IMR-90 (cell line): ENCODE measurements around the gene ANO2. TPM values are rescaled to one million over a fixed set of nuclear protein-coding genes. Genes with fewer than 3 reads are reported as not detected.

Experiments
- ATAC-seq: fragments of 200-7000 bp; cut with Tn5 transposase; 2 replicates; pipeline ENCODE4 v1.9.1; 2020; ENCODE audit warnings: low read depth, mild to moderate bottlenecking, moderate library complexity
- BruUV-seq: library from RNA; stranded (reverse); fragments of 400-500 nt; replicated peaks from 2 replicates; lab custom pipeline; 2021; lab: Mats Ljungman, UMichigan
- CTCF ChIA-PET: fragments of 300-600 bp; formaldehyde crosslinking; extraction: SDS; loops from one replicate; lab custom pipeline; 2021; ENCODE audit warnings: antibody characterized with exemption; lab: Yijun Ruan, JAX
- POLR2A ChIA-PET: fragments of 300-600 bp; sonication (Branson Sonifier 250); formaldehyde crosslinking; loops from one replicate; lab custom pipeline; 2022; ENCODE audit warnings: antibody characterized with exemption; ENCODE audit not compliant: unreplicated experiment; lab: Charles Lee
- DNase-seq: peaks from one replicate; pipeline ENCODE4 v3.0.0; 2013
- H2AFZ ChIP-seq: replicated peaks from 2 replicates; pipeline ENCODE3; 2013; ENCODE audit warnings: low read length, mild to moderate bottlenecking; ENCODE audit not compliant: poor library complexity
- H2AK5ac ChIP-seq: 2 replicates; pipeline ENCODE4 v1.6.1; 2013; ENCODE audit warnings: low read depth, low read length, inconsistent platforms
- H2AK9ac ChIP-seq: replicated peaks from 2 replicates; pipeline ENCODE3; 2013; ENCODE audit warnings: mild to moderate bottlenecking, low read depth, low read length, moderate library complexity; ENCODE audit not compliant: poor library complexity
- H2BK120ac ChIP-seq: 2 replicates; pipeline ENCODE4 v1.6.1; 2013; ENCODE audit warnings: low read depth, low read length, inconsistent platforms
- H2BK15ac ChIP-seq: 3 replicates; pipeline ENCODE4 v1.6.1; 2013; ENCODE audit warnings: low read depth, low read length, inconsistent platforms
- H2BK20ac ChIP-seq: 2 replicates; pipeline ENCODE4 v1.6.1; 2013; ENCODE audit warnings: low read depth, mild to moderate bottlenecking, inconsistent platforms, low read length, moderate library complexity
- H2BK5ac ChIP-seq: 2 replicates; pipeline ENCODE4 v1.6.1; 2013; ENCODE audit warnings: mild to moderate bottlenecking, low read depth, low read length, inconsistent platforms; ENCODE audit not compliant: poor library complexity, severe bottlenecking
- H3K14ac ChIP-seq: replicated peaks from 2 replicates; pipeline ENCODE4 v1.6.1; 2013; ENCODE audit warnings: low read depth, low read length, inconsistent platforms
- H3K18ac ChIP-seq: 2 replicates; pipeline ENCODE4 v1.6.1; 2013; ENCODE audit warnings: low read depth, low read length, control low read depth
- H3K23ac ChIP-seq: 2 replicates; pipeline ENCODE4 v1.6.1; 2013; ENCODE audit warnings: low read depth, low read length, inconsistent platforms
- H3K27ac ChIP-seq: 2 replicates; pipeline ENCODE4 v1.5.1; 2013; ENCODE audit warnings: mild to moderate bottlenecking, control low read depth, low read length; ENCODE audit not compliant: insufficient read depth
- H3K27me3 ChIP-seq: 2 replicates; pipeline ENCODE4 v1.6.1; 2013; ENCODE audit warnings: low read length; ENCODE audit not compliant: control insufficient read depth, insufficient read depth
- H3K36me3 ChIP-seq: 2 replicates; pipeline ENCODE4 v1.6.1; 2013; ENCODE audit warnings: low read length, mixed read lengths; ENCODE audit not compliant: control insufficient read depth, insufficient read depth
- H3K4ac ChIP-seq: 2 replicates; pipeline ENCODE4 v1.6.1; 2013; ENCODE audit warnings: low read depth, low read length, inconsistent platforms
- H3K4me1 ChIP-seq: 2 replicates; pipeline ENCODE4 v1.6.1; 2013; ENCODE audit warnings: low read length, mixed read lengths; ENCODE audit not compliant: control insufficient read depth, insufficient read depth
- H3K4me2 ChIP-seq: 2 replicates; pipeline ENCODE4 v1.6.1; 2013; ENCODE audit warnings: low read depth, mild to moderate bottlenecking, control low read depth, low read length, moderate library complexity
- H3K4me3 ChIP-seq: 2 replicates; pipeline ENCODE4 v1.5.1; 2013; ENCODE audit warnings: low read depth, mild to moderate bottlenecking, control low read depth, low read length, moderate library complexity; ENCODE audit not compliant: insufficient read depth
- H3K56ac ChIP-seq: 2 replicates; pipeline ENCODE4 v1.6.1; 2013; ENCODE audit warnings: low read length, inconsistent platforms; ENCODE audit not compliant: insufficient read depth; ENCODE audit errors: extremely low read depth
- H3K79me1 ChIP-seq, 2 experiments: 2 replicates each; pipeline ENCODE4 v1.6.1; 2013; ENCODE audit warnings: low read length in 2 of 2, inconsistent platforms in 1 of 2, low read depth in 1 of 2
- H3K9ac ChIP-seq: 2 replicates; pipeline ENCODE4 v1.6.1; 2013; ENCODE audit warnings: low read depth, low read length, control low read depth
- H3K9me1 ChIP-seq: 2 replicates; pipeline ENCODE4 v1.6.1; 2013; ENCODE audit warnings: low read length, inconsistent platforms; ENCODE audit not compliant: insufficient read depth
- H3K9me3 ChIP-seq: 2 replicates; pipeline ENCODE4 v1.6.1; 2013; ENCODE audit warnings: low read length; ENCODE audit not compliant: control insufficient read depth, insufficient read depth
- H4K20me1 ChIP-seq: 2 replicates; pipeline ENCODE4 v1.6.1; 2013; ENCODE audit warnings: low read length, inconsistent platforms; ENCODE audit not compliant: insufficient read depth
- H4K5ac ChIP-seq: 2 replicates; pipeline ENCODE4 v1.6.1; 2013; ENCODE audit warnings: mild to moderate bottlenecking, low read depth, low read length, control low read depth
- H4K8ac ChIP-seq, 2 experiments: 2 replicates each; pipeline ENCODE4 v1.6.1; 2013; ENCODE audit warnings: low read depth in 2 of 2, low read length in 2 of 2, control low read depth in 1 of 2, inconsistent platforms in 1 of 2
- H4K91ac ChIP-seq: 2 replicates; pipeline ENCODE4 v1.6.1; 2013; ENCODE audit warnings: low read depth, low read length, inconsistent platforms; ENCODE audit not compliant: insufficient read depth
- CEBPB ChIP-seq: IDR thresholded peaks from 2 replicates; pipeline ENCODE4 v1.6.1; 2012; ENCODE audit warnings: low read depth, low read length, improper control_type of control experiment
- MAZ ChIP-seq: IDR thresholded peaks from 2 replicates; pipeline ENCODE4 v1.6.1; 2012; ENCODE audit warnings: low read depth, mild to moderate bottlenecking, low read length, improper control_type of control experiment, moderate library complexity, borderline replicate concordance
- RAD21 ChIP-seq: IDR thresholded peaks from 2 replicates; pipeline ENCODE4 v1.6.1; 2012; ENCODE audit warnings: low read length, improper control_type of control experiment
- USF2 ChIP-seq: fragments of 150-350 bp; IDR thresholded peaks from 2 replicates; pipeline ENCODE4 v1.6.1; 2017; ENCODE audit warnings: mild to moderate bottlenecking, antibody characterized with exemption, low read length, low read depth
- WGBS, 2 experiments: methylation state at CpG; one replicate each; pipeline versions ENCODE4 v1.1.5 to v1.1.7; 2013; ENCODE audit warnings: missing lambda C conversion rate in 2 of 2; ENCODE audit not compliant: insufficient read length in 1 of 2; ENCODE audit errors: extremely low coverage in 2 of 2; 5-methylcytosine and 5-hydroxymethylcytosine counted together
- dilution Hi-C: fragments of 300-500 bp; cut with HindIII; formaldehyde crosslinking; loops from one replicate; pipeline ENCODE4 v1.14.3; 2018; ENCODE audit warnings: low sequenced_read_pairs; ENCODE audit not compliant: unreplicated experiment
- in situ Hi-C: fragments of 300-500 bp; cut with MboI; formaldehyde crosslinking; loops from 3 replicates; pipeline ENCODE4 v1.14.3; 2019; ENCODE audit warnings: low sequenced_read_pairs, inconsistent platforms, mixed read lengths
- intact Hi-C: fragments of 100-400 bp; cut with micrococcal nuclease; formaldehyde crosslinking; loops from 2 replicates; pipeline ENCODE4 v1.10.0; 2022
- polyA plus RNA-seq, 3 experiments: library from polyadenylated mRNA; depleted of rRNA; stranded (reverse); fragments of >200 nt; gene quantifications; 2 replicates each; pipeline ENCODE4 v1.2.3, GENCODE V29; 2012; ENCODE audit warnings: low replicate concordance in 1 of 3
- total RNA-seq: library from RNA; depleted of rRNA; stranded (reverse); fragments of >200 nt; gene quantifications from 2 replicates; pipeline ENCODE4 v1.2.3, GENCODE V29; 2012

ANO2 gene
- total and polyA plus RNA-seq, 2 of the 4 experiments (the other 2 are of a cell fraction), result 0.22 TPM; not detected in 1

GRCh38 chr12:5691943-5692342 is 253.1 kb downstream of the ANO2 start:
- Histone ChIP-seq H2BK120ac (no peak overlapping the region), H3K27me3 (peaks cover 27% of the 10 kb centered on the region), H2AK9ac (no peak overlapping the region), H3K9me3 (no peaks in the 10 kb centered on the region), H3K9ac (no peak overlapping the region), H2AK5ac (no peak overlapping the region), H3K23ac (no peak overlapping the region), H3K27ac (no peak overlapping the region), H3K36me3 (no peaks in the 10 kb centered on the region), H3K56ac (no peak overlapping the region), H4K5ac (no peak overlapping the region), H2BK15ac (no peak overlapping the region), H3K4me3 (no peak overlapping the region), H2BK5ac (no peak overlapping the region), H3K18ac (no peak overlapping the region), H4K91ac (no peak overlapping the region), H4K20me1 (no peaks in the 10 kb centered on the region), H3K4ac (no peak overlapping the region), H2BK20ac (no peak overlapping the region), H3K9me1 (no peaks in the 10 kb centered on the region), H3K14ac (no peak overlapping the region), H3K4me2 (no peak overlapping the region), H3K79me1 (no peaks in the 10 kb centered on the region), H4K8ac (no peak overlapping the region), H2AFZ (no peak overlapping the region), H3K4me1 (no peaks in the 10 kb centered on the region)
- intact Hi-C loops, result no loop called here
- dilution Hi-C loops, result no loop called here
- ATAC-seq (no peak), DNase-seq (peak; percentile 10)
- TF ChIP-seq USF2 (no peak), MAZ (no peak), CEBPB (peak; percentile 90), RAD21 (no peak)
- in situ Hi-C loops, result no loop called here
- 65% methylated on average over 3 of the region's 6 CpGs; no CpG with 5 or more reads in 1 of the 2 experiments for WGBS, 2 experiments
- CTCF ChIA-PET, result no interaction called here
- POLR2A ChIA-PET, result no interaction called here
- no TSS peak for BruUV-seq
